NT2/D1 (cell line): Measurements from ENCODE around the gene PIN1.
"Not testable (repeated sequence)": the region's sequence is repeated elsewhere in the genome, so short reads cannot be mapped to it uniquely, and the experiment has no call there.

Experiments
- DNase-seq: peaks from one replicate; pipeline ENCODE4 v3.0.0-alpha.2; 2011; ENCODE audit warnings: low read depth, low spot score
- H3K27me3 ChIP-seq: 2 replicates; pipeline ENCODE4 v1.6.0; 2011; ENCODE audit warnings: mild to moderate bottlenecking; ENCODE audit not compliant: insufficient read length, insufficient read depth
- H3K36me3 ChIP-seq: 2 replicates; pipeline ENCODE4 v1.6.1; 2011; ENCODE audit warnings: mild to moderate bottlenecking, low read length, mixed read lengths; ENCODE audit not compliant: insufficient read depth, insufficient read length
- H3K4me1 ChIP-seq: 2 replicates; pipeline ENCODE4 v1.5.1; 2011; ENCODE audit not compliant: insufficient read depth, insufficient read length
- H3K4me3 ChIP-seq: 2 replicates; pipeline ENCODE4 v1.5.1; 2011; ENCODE audit warnings: low read depth; ENCODE audit not compliant: insufficient read length
- H3K9ac ChIP-seq: 2 replicates; pipeline ENCODE4 v1.6.0; 2011; ENCODE audit warnings: low read depth; ENCODE audit not compliant: insufficient read length
- H3K9me3 ChIP-seq: 2 replicates; pipeline ENCODE4 v1.5.1; 2011; ENCODE audit warnings: mild to moderate bottlenecking, low read length; ENCODE audit not compliant: insufficient read depth
- SUZ12 ChIP-seq: IDR thresholded peaks from 2 replicates; pipeline ENCODE4 v1.6.1; 2011; ENCODE audit not compliant: insufficient read length, insufficient read depth; ENCODE audit errors: extremely low read depth
- YY1 ChIP-seq: IDR thresholded peaks from 2 replicates; pipeline ENCODE4 v1.6.1; 2011; ENCODE audit not compliant: insufficient read length, insufficient read depth
- ZNF274 ChIP-seq: IDR thresholded peaks from 2 replicates; pipeline ENCODE4 v1.6.1; 2011; ENCODE audit warnings: mild to moderate bottlenecking, low read depth, low read length

Gene PIN1

GRCh38 chr19:9801976-9802375 lies 33.1 kb upstream of the PIN1 start:
- Histone ChIP-seq H3K9ac (no peak overlapping the region), H3K27me3 (no peaks in the 10 kb centered on the region), H3K9me3 (no peaks in the 10 kb centered on the region), H3K4me1 (no peaks in the 10 kb centered on the region), H3K4me3 (no peak overlapping the region), H3K36me3 (peaks cover 33% of the 10 kb centered on the region)
- TF ChIP-seq SUZ12, result no peak
- DNase-seq, result no peak

GRCh38 chr19:9806803-9807202 lies 28.3 kb upstream of the PIN1 start:
- H3K9ac ChIP-seq, result no peak overlapping the region
- H3K36me3 ChIP-seq, result peaks cover 67% of the 10 kb centered on the region
- H3K9me3 ChIP-seq, result no peaks in the 10 kb centered on the region
- DNase-seq, result no peak
- no peaks in the 10 kb centered on the region for H3K27me3 ChIP-seq
- no peaks in the 10 kb centered on the region for H3K4me1 ChIP-seq
- no peak overlapping the region for H3K4me3 ChIP-seq
- TF ChIP-seq SUZ12, result no peak
- TF ChIP-seq ZNF274, result no peak
- TF ChIP-seq YY1, result no peak

GRCh38 chr19:9808855-9809824 lies 26.0 kb upstream of the PIN1 start:
- Histone ChIP-seq H3K9me3 (no peaks in the 10 kb centered on the region), H3K4me3 (no peak overlapping the region), H3K4me1 (no peaks in the 10 kb centered on the region), H3K9ac (no peak overlapping the region), H3K36me3 (peaks cover 66% of the 10 kb centered on the region), H3K27me3 (no peaks in the 10 kb centered on the region)
- TF ChIP-seq ZNF274 (no peak), YY1 (no peak), SUZ12 (no peak)
- DNase-seq, result no peak

- no peak overlapping the region for H3K4me3 ChIP-seq
- H3K9ac ChIP-seq, result no peak overlapping the region
- peaks cover 13% of the 10 kb centered on the region; the same call in 1 of the 2 replicates for H3K9me3 ChIP-seq
- TF ChIP-seq YY1, result no peak
- no peak for TF ChIP-seq ZNF274
- TF ChIP-seq SUZ12, result no peak
- H3K36me3 ChIP-seq, result peaks cover 65% of the 10 kb centered on the region
- no peaks in the 10 kb centered on the region for H3K4me1 ChIP-seq
- H3K27me3 ChIP-seq, result no peaks in the 10 kb centered on the region
- DNase-seq, result no peak
These were observed 24.0 kb upstream of the PIN1 start for GRCh38 chr19:9811139-9811538.

- peaks cover 21% of the 10 kb centered on the region; the same call in 1 of the 2 replicates for H3K9me3 ChIP-seq
- no peak for TF ChIP-seq SUZ12
- TF ChIP-seq YY1, result no peak
- TF ChIP-seq ZNF274, result no peak
- H3K9ac ChIP-seq, result peak overlapping the region; percentile 97
- H3K36me3 ChIP-seq, result peaks cover 26% of the 10 kb centered on the region
- no peaks in the 10 kb centered on the region for H3K27me3 ChIP-seq
- no peak for DNase-seq
- peaks cover 3% of the 10 kb centered on the region for H3K4me1 ChIP-seq
- H3K4me3 ChIP-seq, result peak overlapping the region; percentile 99
These were observed 16.9 kb upstream of the PIN1 start for GRCh38 chr19:9818175-9818733.

GRCh38 chr19:9818734-9819595 lies 16.2 kb upstream of the PIN1 start, which contains the start of gene FBXL12:
FBXL12 (minus strand) TSS chr19:9819079; CDS start chr19:9818813, 266 bp downstream.
- peak; percentile 74 for TF ChIP-seq YY1
- TF ChIP-seq ZNF274, result no peak
- H3K36me3 ChIP-seq, result peaks cover 26% of the 10 kb centered on the region
- H3K4me3 ChIP-seq, result peak within 1 kb of the TSS; percentile 99
- peaks cover 3% of the 10 kb centered on the region for H3K4me1 ChIP-seq
- no peaks in the 10 kb centered on the region for H3K27me3 ChIP-seq
- peaks cover 21% of the 10 kb centered on the region; the same call in 1 of the 2 replicates for H3K9me3 ChIP-seq
- DNase-seq, result peak; percentile 99
- H3K9ac ChIP-seq, result peak within 1 kb of the TSS; percentile 97

GRCh38 chr19:9819596-9819909 lies 15.6 kb upstream of the PIN1 start:
- Histone ChIP-seq H3K9me3 (peaks cover 21% of the 10 kb centered on the region; the same call in 1 of the 2 replicates), H3K4me1 (peaks cover 3% of the 10 kb centered on the region), H3K36me3 (peaks cover 27% of the 10 kb centered on the region), H3K4me3 (peak overlapping the region; percentile 8), H3K27me3 (no peaks in the 10 kb centered on the region), H3K9ac (no peak overlapping the region)
- TF ChIP-seq ZNF274 (no peak), SUZ12 (no peak), YY1 (no peak)
- DNase-seq, result no peak

GRCh38 chr19:9820034-9820433 lies 15.1 kb upstream of the PIN1 start:
- H3K9me3 ChIP-seq, result peaks cover 19% of the 10 kb centered on the region; the same call in 1 of the 2 replicates
- peak overlapping the region; percentile 8 for H3K4me3 ChIP-seq
- H3K27me3 ChIP-seq, H3K4me1 ChIP-seq, DNase-seq: not testable (repeated sequence)
- peaks cover 27% of the 10 kb centered on the region for H3K36me3 ChIP-seq
- peak overlapping the region; percentile 26 for H3K9ac ChIP-seq
